Epithelial cell of proximal tubule (primary cell): ENCODE data around the gene ZC3H18. TPM values are rescaled to one million over a fixed set of nuclear protein-coding genes. Genes with fewer than 3 reads are reported as not detected.

Source experiments
- DNase-seq: peaks from one replicate; pipeline ENCODE4 v3.0.0-alpha.2; 2011; ENCODE audit warnings: low read depth
- H3K4me3 ChIP-seq: 2 replicates; pipeline ENCODE4 v1.5.1; 2011; ENCODE audit warnings: low read depth, mild to moderate bottlenecking, low read length
- total RNA-seq: library from RNA; depleted of rRNA; stranded (reverse); fragments of >200 nt; gene quantifications from 2 replicates; pipeline ENCODE4 v1.2.3, GENCODE V29; 2015
- TF ChIP-seq, protein P1 (sequence below): conservative IDR thresholded peaks from 2 replicates; pipeline ENCODE4 v1.5.1; 2012; ENCODE audit warnings: low read depth, mild to moderate bottlenecking, low read length

The ZC3H18 gene
- total RNA-seq, 1 donor from 2014 or later: 18.3 TPM

DNA sequence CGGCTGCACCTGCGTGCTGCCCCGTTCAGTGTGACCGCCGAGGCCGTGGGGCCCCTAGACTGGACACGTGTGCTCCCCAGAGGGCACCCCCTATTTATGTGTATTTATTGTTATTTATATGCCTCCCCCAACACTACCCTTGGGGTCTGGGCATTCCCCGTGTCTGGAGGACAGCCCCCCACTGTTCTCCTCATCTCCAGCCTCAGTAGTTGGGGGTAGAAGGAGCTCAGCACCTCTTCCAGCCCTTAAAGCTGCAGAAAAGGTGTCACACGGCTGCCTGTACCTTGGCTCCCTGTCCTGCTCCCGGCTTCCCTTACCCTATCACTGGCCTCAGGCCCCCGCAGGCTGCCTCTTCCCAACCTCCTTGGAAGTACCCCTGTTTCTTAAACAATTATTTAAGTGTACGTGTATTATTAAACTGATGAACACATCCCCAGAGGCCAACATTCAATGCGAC, 69.9 kb downstream of the ZC3H18 start:
- no peak overlapping the region for H3K4me3 ChIP-seq
- TF ChIP-seq, protein P1, sequence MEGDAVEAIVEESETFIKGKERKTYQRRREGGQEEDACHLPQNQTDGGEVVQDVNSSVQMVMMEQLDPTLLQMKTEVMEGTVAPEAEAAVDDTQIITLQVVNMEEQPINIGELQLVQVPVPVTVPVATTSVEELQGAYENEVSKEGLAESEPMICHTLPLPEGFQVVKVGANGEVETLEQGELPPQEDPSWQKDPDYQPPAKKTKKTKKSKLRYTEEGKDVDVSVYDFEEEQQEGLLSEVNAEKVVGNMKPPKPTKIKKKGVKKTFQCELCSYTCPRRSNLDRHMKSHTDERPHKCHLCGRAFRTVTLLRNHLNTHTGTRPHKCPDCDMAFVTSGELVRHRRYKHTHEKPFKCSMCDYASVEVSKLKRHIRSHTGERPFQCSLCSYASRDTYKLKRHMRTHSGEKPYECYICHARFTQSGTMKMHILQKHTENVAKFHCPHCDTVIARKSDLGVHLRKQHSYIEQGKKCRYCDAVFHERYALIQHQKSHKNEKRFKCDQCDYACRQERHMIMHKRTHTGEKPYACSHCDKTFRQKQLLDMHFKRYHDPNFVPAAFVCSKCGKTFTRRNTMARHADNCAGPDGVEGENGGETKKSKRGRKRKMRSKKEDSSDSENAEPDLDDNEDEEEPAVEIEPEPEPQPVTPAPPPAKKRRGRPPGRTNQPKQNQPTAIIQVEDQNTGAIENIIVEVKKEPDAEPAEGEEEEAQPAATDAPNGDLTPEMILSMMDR: no peak
- no peak for DNase-seq

DNA sequence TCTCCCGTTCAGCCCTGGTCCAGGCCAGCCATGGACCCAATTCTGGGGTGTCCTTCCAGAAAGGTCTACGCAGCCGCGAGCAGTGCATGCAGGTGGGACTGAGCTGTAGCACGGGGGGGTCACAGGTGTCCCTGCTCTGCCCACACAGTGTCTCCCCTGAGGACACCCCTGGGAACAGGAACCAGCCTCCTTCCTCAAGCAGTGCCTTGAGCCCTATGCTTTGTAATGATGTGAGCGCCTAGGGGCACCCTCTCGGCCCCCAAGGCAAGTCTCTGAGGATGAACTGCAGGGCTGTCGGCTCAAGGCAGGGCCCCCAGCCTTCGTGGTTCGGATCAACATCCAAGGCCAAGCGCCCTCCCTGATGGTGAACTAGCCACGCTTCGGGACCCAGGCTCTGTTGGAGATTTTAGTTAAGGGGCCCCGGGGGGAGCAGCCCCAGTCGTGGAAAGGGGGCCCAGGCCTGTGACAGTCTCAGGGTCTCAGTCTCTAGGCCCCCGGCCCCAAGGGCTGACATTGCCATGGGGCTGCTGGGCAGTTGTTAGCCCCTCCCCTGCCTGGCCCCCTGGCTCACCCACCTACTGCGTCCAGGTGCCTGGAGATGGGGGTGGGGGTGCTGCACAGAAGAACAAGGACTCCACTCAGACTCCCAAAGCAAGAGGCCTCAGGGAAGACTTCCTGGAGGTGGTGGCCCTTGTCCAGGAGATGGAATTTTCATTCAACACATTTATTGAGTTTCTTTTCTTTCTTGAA, 70.5 kb downstream of the ZC3H18 start:
- no peak for DNase-seq
- H3K4me3 ChIP-seq: no peak overlapping the region
- TF ChIP-seq, protein P1: no peak

DNA sequence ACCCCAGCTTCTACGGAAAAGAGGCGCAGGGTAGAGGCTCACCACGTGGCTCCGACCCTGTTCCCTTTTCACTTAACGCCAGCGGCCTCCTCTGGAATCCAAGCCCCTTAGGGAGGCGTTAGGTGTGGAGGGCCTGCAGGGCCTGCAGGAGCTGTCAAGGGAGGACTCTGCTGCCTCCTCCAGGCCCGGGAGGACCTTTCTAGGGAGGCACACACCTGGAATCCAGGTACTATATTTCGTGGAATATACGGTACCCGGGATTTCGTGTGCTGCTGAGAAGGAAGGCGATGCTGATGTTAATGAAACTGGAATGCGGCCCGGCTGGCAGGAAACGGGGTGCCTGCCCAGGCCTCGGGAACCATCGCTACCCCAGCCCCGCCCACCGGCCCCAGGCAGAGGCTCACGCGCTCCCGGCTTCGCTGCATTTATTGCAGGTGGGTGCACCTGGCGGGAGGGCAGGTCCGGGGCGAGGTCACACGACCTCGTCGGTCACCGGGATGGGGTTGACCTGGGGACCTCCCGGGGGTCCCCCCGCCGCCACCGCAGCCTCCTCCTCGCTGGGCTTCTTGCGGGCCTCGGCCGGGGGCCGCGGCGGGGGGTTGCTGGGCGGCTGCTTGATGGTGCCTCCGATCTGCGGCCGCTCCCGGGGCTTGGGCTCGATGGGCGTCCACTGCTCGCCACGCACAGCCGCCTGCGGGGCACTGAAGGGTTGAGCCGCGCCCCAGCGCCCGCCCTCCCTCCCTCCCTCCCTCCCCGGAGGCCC, 72.9 kb downstream of the ZC3H18 start:
- no peak for DNase-seq
- TF ChIP-seq, protein P1: no peak
- H3K4me3 ChIP-seq: no peak overlapping the region

DNA sequence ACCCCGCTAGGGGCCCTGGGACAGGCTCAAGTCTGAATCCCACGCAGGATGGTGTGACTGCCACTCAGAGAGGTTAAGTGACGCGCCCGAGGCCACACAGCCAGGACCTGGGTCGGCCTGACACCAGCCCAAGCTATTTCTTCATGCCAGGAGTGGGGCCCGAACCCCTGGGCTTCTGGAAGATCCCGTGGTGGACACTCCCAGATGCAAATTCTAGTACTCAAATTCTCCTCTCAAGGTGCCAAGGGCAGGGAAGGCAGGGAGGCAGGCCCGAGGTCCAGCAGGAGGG, 73.4 kb downstream of the ZC3H18 start:
- TF ChIP-seq, protein P1: no peak

DNA sequence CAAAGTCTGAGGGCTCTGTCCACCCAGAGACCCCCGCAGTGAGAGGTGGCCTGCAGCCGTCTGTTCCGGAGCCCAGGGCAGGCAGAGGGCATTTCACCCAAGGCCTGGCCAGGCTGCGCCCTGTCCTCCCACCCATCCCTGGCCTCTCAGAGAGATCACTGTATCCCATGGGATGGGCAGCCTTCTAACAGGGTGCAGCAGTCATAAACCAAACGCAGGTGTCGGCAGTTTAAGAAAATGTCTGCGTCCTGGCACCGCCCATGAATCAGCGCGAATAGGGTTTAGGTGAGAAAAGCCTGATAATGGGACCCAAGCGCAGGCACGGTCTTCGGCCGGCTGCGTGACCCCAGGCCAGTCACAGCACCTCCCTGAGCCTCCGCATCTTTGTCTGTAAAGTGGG, 75.3 kb downstream of the ZC3H18 start:
- no peak for DNase-seq
- TF ChIP-seq, protein P1: no peak
- H3K4me3 ChIP-seq: no peak overlapping the region

More for the DNA sequence above, 73.4 kb downstream of the ZC3H18 start:
- no peak for DNase-seq
- no peak overlapping the region for H3K4me3 ChIP-seq

DNA sequence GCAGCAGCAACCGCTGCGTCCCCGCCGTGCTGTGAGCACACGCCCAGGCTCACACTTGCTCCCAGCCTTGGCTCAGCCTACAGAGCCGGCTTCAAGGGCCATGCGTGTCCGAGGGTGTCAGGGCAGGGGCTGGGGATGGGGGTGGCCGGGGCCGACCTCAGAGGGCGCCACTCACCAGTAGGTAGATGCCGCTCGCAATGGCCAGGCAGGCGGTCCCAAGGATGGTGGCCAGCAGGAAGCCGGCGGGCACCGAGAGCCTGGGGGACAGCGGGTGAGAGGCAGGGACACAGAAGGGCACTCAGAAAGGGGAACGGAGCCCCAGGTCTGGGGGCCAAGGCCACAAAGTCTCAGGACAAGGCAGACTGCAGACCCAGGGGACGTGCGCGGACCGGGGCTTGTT, 75.7 kb downstream of the ZC3H18 start:
- TF ChIP-seq, protein P1: no peak
- no peak for DNase-seq
- H3K4me3 ChIP-seq: no peak overlapping the region
